ENCODE data around the gene MED13L.

Gene MED13L

GRCh38 chr12:116276652-116277466, 634 bp downstream of the MED13L start:
- DNase-seq, result no peak

DNA sequence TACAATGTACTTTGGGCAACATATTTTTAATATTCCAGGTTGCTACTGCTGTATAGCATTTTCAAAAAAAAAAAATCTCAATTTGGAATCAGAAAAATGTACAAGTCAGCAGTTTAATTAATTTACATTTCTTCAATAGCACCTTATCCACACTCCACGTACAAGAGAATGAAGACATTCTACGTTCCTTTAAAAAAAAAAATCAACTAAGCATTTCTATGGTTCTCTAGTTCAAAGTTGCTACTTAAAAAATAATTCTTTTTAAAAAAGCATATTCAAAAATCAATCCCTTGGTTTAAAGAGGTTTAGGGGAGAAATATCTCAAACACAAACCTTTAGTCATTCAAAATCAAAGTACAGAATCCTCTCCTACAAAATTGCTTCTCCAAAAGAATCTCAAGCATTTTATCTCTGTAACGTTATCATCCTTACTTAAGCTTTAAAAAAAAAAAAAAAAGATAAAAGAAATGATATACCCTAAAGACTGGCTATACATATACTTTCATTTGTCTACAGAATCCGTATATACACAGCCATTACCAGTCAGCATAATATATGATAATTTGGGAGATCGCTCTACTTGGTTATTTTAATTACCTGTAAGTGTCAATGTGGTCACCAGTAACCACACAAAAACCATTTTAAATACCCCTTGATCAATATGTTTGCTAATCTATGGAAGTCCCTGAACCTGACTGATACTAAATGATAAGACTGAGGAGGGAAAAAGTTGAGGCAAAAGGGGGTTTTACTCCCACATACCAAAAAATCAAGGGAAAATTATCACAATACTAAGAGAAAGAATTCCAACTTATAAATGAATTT, 2.7 kb downstream of the MED13L start:
- DNase-seq, result no peak

GRCh38 chr12:116273813-116274550, 3.5 kb downstream of the MED13L start:
- DNase-seq, result no peak

- DNase-seq, result no peak
These were observed 9.5 kb downstream of the MED13L start for GRCh38 chr12:116267948-116268347.

GRCh38 chr12:116266631-116267349, 10.7 kb downstream of the MED13L start:
- no peak for DNase-seq

- no peak for DNase-seq
These were observed 11.3 kb downstream of the MED13L start for GRCh38 chr12:116266168-116266601.

DNA sequence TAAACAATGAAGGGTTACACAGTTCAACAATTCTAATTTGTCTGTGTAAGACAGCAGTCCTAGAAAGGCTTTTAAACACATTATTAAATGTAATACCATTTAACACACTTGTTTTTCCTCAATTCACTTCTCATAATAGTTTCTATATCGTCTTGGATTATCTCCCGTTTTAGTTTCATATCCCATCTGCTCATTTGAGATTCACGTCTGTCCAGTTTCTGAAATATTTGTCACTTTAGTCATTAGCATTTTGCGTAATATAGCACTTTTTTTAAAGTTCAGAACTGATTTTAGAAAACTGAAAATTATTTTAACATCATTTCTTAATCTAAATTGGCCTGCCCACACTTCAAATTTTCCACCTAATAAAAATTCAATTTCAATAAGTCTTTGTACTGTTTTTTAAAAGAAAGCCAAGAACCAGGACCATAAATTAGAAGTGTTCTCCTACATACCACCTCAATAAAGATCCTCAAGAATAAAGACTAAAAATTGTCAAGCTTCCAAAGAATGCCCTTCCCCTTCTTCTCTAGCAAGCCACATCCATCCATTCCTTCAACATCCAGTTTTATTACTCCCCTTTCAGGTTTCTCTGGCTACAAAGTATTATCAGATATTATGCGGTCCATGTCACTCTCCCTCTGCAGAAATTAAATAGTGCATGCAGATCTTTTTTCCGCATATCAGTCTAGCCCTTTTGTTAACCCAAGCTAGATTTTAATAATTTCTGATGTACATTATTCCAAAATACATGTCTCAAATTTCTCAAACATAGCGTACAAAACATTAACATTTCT, 11.9 kb downstream of the MED13L start:
- no peak for DNase-seq

DNA sequence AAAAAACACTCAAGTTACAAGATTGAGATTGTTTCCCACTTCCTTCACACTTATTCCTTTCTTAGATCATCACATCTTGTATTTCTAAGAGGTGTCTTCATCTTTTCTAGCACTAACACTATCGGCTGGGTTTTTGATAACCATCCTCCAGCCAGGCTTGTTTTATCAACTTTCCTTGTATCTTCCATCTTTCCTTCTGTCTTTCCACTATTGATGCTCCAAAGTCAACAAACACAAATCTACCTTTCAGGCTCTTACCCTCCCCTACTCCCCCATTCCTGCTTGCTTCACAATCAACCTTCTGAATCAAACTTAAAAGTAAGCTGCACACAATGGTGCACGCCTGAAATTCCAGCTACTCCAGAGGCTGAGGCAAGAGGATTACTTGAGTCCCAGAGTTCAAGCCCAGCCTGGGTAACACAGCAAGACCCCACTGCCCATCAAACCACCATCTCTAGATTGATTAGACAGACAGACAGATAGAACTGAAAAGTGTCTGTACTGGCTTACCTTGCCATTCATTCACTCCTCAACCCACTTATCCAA, 12.9 kb downstream of the MED13L start:
- DNase-seq, result no peak

DNA sequence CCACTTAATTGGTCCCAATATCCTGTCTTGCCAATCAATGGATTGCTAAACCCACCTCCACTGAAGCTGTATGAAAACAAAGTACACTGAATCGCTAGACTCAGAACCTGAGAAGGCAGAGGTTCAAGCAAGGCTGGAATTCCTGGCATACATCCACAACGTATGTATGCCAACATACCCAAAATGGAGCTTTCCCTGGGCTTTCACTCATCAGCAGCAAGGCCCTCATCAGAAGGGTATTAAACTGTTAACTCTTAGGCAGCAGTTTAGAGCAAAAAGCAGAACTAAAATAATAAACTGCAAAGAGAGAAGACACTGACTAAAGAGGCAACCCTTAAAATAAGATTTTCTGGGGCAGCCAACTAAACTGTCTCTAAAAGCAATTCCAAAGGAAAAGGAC, 13.6 kb downstream of the MED13L start:
- no peak for DNase-seq

DNA sequence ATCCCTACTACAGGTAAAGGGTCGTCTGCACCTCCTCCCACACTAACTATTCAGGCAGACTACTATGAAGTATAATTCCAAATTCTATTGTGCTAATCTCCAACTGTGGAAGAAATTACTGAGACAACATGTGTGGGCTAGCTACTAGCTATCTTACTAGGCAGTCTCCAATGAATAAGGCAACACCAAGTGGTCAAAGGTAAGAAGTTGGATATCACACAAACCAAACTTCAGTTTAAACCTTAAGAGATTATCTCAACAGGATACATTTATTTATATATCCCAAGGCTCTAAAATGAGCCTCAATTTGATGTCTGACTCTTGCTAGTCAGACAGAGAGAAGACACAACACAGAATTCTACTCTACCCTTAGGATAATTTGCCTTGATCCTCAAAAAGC, 14.1 kb downstream of the MED13L start:
- no peak for DNase-seq

- DNase-seq, result no peak
These were observed 14.8 kb downstream of the MED13L start for GRCh38 chr12:116262741-116263140.

GRCh38 chr12:116261525-116262100, 15.9 kb downstream of the MED13L start:
- DNase-seq, result no peak

DNA sequence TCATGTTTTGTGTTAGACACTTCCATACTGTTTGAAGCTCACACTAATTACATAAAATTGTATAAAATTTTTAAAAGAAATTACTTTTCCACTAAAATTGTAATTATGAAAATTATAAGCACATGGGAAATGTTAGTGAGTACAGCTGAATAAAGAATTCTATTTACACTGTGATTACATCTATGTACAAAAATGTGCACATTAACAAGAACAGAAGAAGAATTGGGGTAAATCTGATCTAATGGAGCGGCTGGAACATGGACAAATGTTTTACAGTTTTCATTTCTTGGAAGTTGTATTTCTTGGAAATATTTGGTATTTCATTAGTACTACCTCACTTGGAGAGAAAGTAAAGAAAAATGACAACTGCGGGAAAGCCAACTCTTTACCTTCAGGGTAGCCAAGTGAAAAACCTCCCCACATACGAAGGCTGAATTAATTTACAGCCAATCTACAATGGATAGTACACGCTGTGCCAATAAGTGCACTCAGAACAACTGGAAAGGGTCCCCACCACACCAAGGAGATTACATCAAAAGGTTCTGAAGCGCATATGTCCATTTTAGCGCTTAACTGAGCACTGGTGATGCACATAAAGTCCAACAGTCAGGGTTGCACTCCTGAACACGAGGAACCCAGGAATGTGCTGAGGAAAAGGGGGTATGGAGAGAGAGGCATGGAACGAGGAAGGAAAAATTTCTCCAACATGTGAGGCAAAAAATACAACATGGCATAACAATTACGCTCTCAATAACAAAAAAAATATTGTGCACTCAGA, 17.5 kb downstream of the MED13L start:
- DNase-seq, result no peak

GRCh38 chr12:116257826-116258225, 19.7 kb downstream of the MED13L start:
- no peak for DNase-seq

DNA sequence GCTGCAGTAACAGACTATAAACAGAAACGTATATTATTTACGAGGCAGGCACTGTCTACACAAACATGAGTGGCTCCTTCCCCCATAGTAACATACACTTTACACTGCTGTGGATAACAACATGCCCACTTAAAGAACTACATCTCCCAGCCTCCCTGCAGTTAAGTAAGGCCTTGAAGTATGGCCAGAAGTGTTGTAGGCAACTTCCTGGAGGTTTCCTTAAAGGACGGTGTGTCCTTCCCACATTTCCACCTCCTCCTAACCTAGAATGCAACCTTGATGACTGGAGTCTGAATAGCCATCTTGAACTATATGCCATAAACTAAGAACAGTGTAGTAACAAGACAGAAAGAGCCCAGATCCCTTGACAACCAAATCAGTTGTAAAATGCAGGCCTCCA, 20.3 kb downstream of the MED13L start:
- no peak for DNase-seq

- DNase-seq, result no peak
These were observed 27.6 kb downstream of the MED13L start for GRCh38 chr12:116249938-116250337.

DNA sequence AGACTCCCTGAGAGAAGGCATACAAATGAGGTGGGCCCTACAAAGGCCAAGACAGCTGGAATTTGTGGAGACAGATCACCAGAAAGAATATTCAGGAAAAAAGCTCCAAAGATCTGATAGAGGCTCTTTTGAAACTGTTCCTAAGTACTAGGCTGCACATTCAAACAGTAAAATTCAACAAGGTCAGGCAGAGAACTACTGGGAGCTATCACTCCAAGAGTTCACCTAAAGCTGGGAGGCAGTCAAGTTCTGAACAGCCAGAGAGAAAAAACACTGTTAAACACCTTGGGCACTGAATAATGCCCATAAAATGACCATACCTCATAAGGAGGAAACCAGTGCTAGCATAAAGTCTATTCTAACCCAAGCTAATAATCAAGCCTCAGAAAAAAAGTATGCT, 28.6 kb downstream of the MED13L start:
- no peak for DNase-seq

- DNase-seq, result no peak
These were observed 29.1 kb downstream of the MED13L start for GRCh38 chr12:116248433-116248832.

GRCh38 chr12:116247377-116247776, 30.1 kb downstream of the MED13L start:
- no peak for DNase-seq

DNA sequence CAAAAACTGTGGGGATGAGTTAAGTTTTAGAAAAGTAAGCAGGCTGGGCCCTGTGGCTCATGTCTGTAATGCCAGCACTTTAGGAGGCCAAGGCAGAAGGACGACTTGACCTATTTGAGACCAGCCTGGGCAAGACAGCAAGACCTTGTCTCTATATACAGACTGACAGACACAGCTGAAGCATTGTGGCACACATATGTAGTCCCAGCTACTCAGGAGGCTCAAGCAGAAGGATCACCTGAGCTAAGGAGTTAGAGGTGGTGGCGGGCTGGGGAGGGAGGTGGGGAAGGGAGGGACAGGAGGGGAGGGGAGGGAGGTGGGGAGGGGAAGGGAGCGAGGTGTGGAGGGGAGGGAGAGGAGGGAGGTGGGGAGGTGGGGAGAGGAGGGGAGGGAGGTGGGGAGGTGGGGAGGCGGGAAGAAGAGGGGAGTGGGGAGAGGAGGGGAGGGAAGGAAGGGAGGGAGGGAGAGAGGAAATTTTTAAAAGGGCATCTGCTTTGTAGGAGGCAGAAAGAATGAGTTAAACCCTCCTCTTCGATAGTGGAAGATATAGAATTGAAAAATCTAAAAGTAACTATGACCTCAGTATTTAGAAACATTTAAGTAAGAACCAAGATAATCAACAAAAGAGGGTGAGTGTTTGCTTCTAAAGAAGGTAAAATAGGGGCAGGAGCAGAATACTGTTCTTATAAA, 30.9 kb downstream of the MED13L start:
- DNase-seq, result no peak
